Nephron (organoid): Measurements from ENCODE around the gene ALPL.
"Not testable (repeated sequence)": the region's sequence is repeated elsewhere in the genome, so short reads cannot be mapped to it uniquely, and the experiment has no call there.

Experiments
- H3K27ac Mint-ChIP-seq, 3 experiments: 2 replicates each; pipeline ENCODE4 v1.8.0; 2020; ENCODE audit warnings: mixed read lengths in 3 of 3, mild to moderate bottlenecking in 2 of 3, moderate library complexity in 1 of 3
- H3K27me3 Mint-ChIP-seq: 2 replicates; pipeline ENCODE4 v1.8.0; 2021; ENCODE audit warnings: low read depth, mild to moderate bottlenecking, moderate library complexity, mixed read lengths
- H3K36me3 Mint-ChIP-seq: 2 replicates; pipeline ENCODE4 v1.8.0; 2020; ENCODE audit warnings: low read depth, mixed read lengths
- H3K4me1 Mint-ChIP-seq: 2 replicates; pipeline ENCODE4 v1.8.0; 2020; ENCODE audit warnings: mixed read lengths
- H3K4me3 Mint-ChIP-seq, 3 experiments: 2 replicates each; pipeline ENCODE4 v1.8.0; 2020; ENCODE audit warnings: mild to moderate bottlenecking in 3 of 3, mixed read lengths in 3 of 3, moderate library complexity in 2 of 3
- H3K9me3 Mint-ChIP-seq: 2 replicates; pipeline ENCODE4 v1.8.0; 2020; ENCODE audit warnings: mixed read lengths
- TF ChIP-seq, protein P1 (sequence below), 3 experiments: fragments of 200-600 bp; sonication (generic); IDR thresholded peaks; one replicate each; pipeline ENCODE4 v1.5.0; 2021; ENCODE audit warnings: antibody characterized with exemption in 3 of 3; ENCODE audit not compliant: unreplicated experiment in 3 of 3

Gene ALPL

DNA sequence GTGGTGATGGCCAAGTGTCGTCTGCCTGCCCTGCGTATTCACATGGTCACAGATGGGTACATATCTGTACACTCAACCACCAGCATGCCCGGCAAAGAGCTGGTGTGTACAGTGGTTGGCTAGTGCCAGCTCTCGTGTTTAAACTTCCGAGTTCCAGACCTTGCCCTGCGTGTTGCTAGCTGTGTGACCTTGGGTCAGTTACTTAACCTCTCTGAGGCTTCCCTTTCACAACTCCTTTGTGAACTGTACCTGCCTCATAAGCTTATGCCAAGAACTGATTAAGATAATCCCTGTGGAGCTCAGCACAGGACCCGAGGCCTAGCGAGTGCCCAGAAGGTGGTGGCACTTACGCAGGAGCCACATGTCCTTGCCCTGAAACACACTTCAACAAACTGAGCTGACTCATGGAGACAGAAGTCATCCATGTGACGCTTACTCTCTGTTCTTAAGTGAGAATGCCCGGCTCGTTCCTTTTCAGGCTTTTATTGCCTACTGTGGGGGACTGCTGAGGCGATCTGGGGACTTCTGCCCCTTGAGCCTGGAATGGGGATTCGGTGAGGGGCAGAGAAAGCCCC is 55.4 kb downstream of the ALPL start:
- Mint-ChIP-seq H3K9me3 (no peaks in the 10 kb centered on the region), H3K4me1 (peaks cover 46% of the 10 kb centered on the region), H3K4me3 (no peak overlapping the region), H3K27me3 (peaks cover 14% of the 10 kb centered on the region), H3K36me3 (no peaks in the 10 kb centered on the region), H3K27ac (peak overlapping the region; percentile 60 to 80 (median 71))
- TF ChIP-seq, protein P1, sequence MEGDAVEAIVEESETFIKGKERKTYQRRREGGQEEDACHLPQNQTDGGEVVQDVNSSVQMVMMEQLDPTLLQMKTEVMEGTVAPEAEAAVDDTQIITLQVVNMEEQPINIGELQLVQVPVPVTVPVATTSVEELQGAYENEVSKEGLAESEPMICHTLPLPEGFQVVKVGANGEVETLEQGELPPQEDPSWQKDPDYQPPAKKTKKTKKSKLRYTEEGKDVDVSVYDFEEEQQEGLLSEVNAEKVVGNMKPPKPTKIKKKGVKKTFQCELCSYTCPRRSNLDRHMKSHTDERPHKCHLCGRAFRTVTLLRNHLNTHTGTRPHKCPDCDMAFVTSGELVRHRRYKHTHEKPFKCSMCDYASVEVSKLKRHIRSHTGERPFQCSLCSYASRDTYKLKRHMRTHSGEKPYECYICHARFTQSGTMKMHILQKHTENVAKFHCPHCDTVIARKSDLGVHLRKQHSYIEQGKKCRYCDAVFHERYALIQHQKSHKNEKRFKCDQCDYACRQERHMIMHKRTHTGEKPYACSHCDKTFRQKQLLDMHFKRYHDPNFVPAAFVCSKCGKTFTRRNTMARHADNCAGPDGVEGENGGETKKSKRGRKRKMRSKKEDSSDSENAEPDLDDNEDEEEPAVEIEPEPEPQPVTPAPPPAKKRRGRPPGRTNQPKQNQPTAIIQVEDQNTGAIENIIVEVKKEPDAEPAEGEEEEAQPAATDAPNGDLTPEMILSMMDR (IDR thresholded peaks at IDR 0.05; ENCODE audit: unreplicated experiment in 3 of 3), result no peak

DNA sequence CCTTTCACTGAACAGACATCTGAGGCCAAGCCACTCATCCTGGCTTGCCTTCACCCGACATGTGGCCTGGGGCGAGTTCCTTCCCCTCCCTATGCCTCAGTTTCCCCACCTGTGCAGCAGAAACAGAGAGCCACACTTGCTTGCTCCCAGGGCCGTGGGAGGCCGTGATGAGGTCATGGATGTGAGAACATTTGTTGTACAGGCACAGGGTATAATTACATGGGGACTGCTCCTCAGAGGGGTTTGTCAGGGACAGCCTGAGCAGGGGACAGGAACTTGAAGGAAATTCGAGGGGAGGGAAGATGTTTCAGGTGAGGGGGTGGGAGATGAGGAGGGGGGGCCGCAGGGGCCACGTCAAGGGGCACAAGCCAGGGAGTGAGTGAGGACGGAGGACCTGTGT is 56.1 kb downstream of the ALPL start:
- Mint-ChIP-seq H3K36me3 (no peaks in the 10 kb centered on the region), H3K27me3 (peaks cover 19% of the 10 kb centered on the region), H3K4me1 (peaks cover 40% of the 10 kb centered on the region), H3K27ac (peak overlapping the region; percentile 71 to 80 (median 73)), H3K4me3 (no peak overlapping the region), H3K9me3 (no peaks in the 10 kb centered on the region)
- TF ChIP-seq, protein P1 (IDR thresholded peaks at IDR 0.05; ENCODE audit: unreplicated experiment in 3 of 3), result no peak

DNA sequence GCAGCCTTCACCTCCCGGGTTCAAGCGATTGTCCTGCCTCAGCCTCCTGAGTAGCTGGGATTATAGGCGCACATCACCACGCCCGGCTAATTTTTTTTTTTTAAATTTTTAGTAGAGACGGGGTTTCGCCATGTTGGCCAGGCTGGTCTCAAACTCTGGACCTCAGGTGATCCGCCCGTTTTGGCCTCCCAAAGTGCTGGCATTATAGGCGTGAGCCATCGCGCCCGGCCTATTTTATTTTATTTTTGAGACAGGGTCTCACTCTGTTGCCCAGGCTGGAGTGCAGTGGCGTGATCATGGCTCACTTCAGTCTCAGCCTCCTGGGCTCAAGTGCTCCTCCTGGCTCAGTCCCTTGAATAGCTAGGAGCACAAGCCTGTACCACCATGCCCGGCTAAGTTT is 57.1 kb downstream of the ALPL start:
- peaks cover 38% of the 10 kb centered on the region for H3K4me1 Mint-ChIP-seq
- H3K9me3 Mint-ChIP-seq, H3K36me3 Mint-ChIP-seq, H3K4me3 Mint-ChIP-seq: not testable (repeated sequence)
- H3K27me3 Mint-ChIP-seq, result peaks cover 19% of the 10 kb centered on the region
- H3K27ac Mint-ChIP-seq, result peak overlapping the region in 1 of 3 experiments; percentile 29

DNA sequence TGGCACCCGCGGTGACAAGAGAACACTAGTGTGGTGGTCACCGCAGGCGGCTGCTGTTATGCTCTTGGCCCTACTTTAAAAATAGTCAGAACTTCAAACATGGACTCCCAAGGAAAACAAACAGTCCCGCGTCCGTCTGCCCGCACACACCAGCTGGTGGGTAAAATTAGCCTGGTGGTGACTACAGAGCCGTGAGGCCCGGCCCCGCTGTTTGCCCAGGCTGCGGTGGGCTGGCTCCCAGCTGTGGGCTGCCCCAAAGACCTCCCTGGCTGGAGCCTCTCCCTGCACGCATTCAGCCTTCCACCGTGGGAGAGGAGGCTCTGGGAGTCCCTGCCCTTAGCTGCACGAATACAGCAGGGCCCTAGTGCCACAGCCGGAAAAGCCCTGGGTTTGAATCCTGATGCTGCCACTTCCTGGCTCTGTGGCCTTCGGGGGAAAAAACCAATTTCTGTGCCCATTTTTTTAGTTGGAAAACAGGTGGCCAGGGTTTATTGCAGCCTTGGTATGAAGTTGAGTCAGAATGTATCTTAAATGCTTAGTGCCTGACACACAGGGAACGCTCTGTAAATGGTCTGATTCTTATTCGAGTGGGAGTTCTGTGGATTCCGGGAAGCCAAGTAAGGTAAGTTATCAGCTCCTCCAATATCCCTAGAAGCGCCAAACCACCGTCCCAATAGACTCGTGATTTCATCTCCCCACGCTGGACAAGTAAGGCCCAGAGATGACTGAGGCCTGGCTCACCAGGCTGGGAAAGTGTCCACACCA is 58.2 kb downstream of the ALPL start:
- Mint-ChIP-seq H3K4me3 (peak overlapping the region in 1 of 3 experiments; percentile 21), H3K36me3 (no peaks in the 10 kb centered on the region), H3K27ac (peak overlapping the region in 2 of 3 experiments; percentile 23 to 29), H3K27me3 (peaks cover 16% of the 10 kb centered on the region), H3K4me1 (peaks cover 38% of the 10 kb centered on the region), H3K9me3 (no peaks in the 10 kb centered on the region)
- TF ChIP-seq, protein P1 (IDR thresholded peaks at IDR 0.05; ENCODE audit: unreplicated experiment in 3 of 3), result no peak

DNA sequence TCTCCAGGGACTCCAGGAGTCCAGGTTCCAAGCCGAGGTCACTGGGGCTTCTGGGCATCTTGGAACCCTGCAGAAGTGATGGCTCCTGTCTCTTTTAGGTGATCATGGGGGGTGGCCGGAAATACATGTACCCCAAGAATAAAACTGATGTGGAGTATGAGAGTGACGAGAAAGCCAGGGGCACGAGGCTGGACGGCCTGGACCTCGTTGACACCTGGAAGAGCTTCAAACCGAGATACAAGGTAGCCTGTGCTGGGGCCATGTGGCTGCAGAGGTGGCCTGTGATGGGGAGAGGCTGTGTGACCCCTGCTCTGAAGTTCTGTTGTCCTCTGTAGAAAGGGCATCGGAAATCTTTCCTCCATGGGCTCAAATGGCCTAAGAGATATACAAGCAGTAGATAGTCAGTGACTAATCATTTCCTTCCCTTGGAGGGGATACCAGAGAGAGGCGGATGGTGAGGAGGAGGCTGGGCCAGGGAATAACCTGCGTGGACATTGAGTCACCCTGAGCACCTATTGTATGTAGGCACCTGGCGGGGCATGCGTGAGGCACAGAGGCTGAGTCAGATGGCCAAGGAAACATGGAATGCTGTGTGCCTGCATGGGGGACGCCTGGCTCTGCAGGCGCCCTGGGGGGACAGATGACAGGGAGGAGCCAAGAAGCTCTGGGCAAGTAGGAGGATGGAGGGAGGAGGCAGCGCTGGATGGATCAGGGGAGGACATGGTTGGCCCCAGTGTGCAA is 59.0 kb downstream of the ALPL start:
- peak overlapping the region; percentile 23 to 36 (median 24) for H3K27ac Mint-ChIP-seq
- no peaks in the 10 kb centered on the region for H3K9me3 Mint-ChIP-seq
- TF ChIP-seq, protein P1 (IDR thresholded peaks at IDR 0.05; ENCODE audit: unreplicated experiment in 3 of 3), result no peak
- no peaks in the 10 kb centered on the region for H3K36me3 Mint-ChIP-seq
- H3K4me1 Mint-ChIP-seq, result peaks cover 38% of the 10 kb centered on the region
- peaks cover 16% of the 10 kb centered on the region for H3K27me3 Mint-ChIP-seq
- H3K4me3 Mint-ChIP-seq, result peak overlapping the region in 2 of 3 experiments; percentile 14 to 21

DNA sequence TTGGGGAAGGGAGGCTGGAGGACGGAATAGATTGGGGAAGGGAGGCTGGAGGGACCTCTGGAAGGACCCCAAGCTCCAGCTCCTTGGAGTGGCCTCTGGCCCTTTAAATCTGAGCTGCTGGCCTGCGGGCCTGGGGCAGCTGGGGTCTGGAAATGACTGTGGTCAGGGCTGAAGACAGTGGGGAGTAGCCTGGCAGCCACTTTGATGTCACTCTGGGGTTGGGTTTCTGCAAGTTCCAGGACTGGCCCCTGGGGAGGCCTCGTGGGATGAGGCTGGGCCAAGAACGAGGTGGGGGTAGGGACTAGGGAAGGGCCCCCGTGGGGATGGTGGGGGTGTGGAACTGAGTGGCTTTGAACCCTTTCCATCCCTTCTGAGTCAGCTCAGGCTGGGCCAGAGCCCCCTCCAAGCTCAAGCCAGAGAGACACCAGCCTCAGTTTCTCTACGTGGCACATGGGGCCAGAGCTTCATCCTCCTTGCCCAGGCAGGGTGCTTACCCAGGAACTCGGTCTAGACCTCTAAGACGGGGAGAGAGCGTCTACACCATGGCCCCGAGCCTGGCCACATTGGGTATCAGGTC is 59.7 kb downstream of the ALPL start:
- Mint-ChIP-seq H3K27ac (peak overlapping the region in 2 of 3 experiments; percentile 24 to 36), H3K9me3 (no peaks in the 10 kb centered on the region), H3K36me3 (no peaks in the 10 kb centered on the region), H3K4me3 (no peak overlapping the region), H3K27me3 (peaks cover 16% of the 10 kb centered on the region), H3K4me1 (peaks cover 39% of the 10 kb centered on the region)
- TF ChIP-seq, protein P1 (IDR thresholded peaks at IDR 0.05; ENCODE audit: unreplicated experiment in 3 of 3), result no peak
